IMR-90 (cell line): ENCODE data around the gene KCNN3. TPM values are rescaled to one million over a fixed set of nuclear protein-coding genes. Genes with fewer than 3 reads are reported as not detected.
A peak's percentile ranks its signal among the peaks of the same experiment; 100 is the strongest.

Experiments
- ATAC-seq: fragments of 200-7000 bp; cut with Tn5 transposase; 2 replicates; pipeline ENCODE4 v1.9.1; 2020; ENCODE audit warnings: low read depth, mild to moderate bottlenecking, moderate library complexity
- BruUV-seq: library from RNA; stranded (reverse); fragments of 400-500 nt; replicated peaks from 2 replicates; lab custom pipeline; 2021; lab: Mats Ljungman, UMichigan
- CTCF ChIA-PET: fragments of 300-600 bp; formaldehyde crosslinking; extraction: SDS; loops from one replicate; lab custom pipeline; 2021; ENCODE audit warnings: antibody characterized with exemption; lab: Yijun Ruan, JAX
- POLR2A ChIA-PET: fragments of 300-600 bp; sonication (Branson Sonifier 250); formaldehyde crosslinking; loops from one replicate; lab custom pipeline; 2022; ENCODE audit warnings: antibody characterized with exemption; ENCODE audit not compliant: unreplicated experiment; lab: Charles Lee
- DNase-seq: peaks from one replicate; pipeline ENCODE4 v3.0.0; 2013
- H2AFZ ChIP-seq: replicated peaks from 2 replicates; pipeline ENCODE3; 2013; ENCODE audit warnings: low read length, mild to moderate bottlenecking; ENCODE audit not compliant: poor library complexity
- H2AK5ac ChIP-seq: 2 replicates; pipeline ENCODE4 v1.6.1; 2013; ENCODE audit warnings: low read depth, low read length, inconsistent platforms
- H2AK9ac ChIP-seq: replicated peaks from 2 replicates; pipeline ENCODE3; 2013; ENCODE audit warnings: mild to moderate bottlenecking, low read depth, low read length, moderate library complexity; ENCODE audit not compliant: poor library complexity
- H2BK120ac ChIP-seq: 2 replicates; pipeline ENCODE4 v1.6.1; 2013; ENCODE audit warnings: low read depth, low read length, inconsistent platforms
- H2BK15ac ChIP-seq: 3 replicates; pipeline ENCODE4 v1.6.1; 2013; ENCODE audit warnings: low read depth, low read length, inconsistent platforms
- H2BK20ac ChIP-seq: 2 replicates; pipeline ENCODE4 v1.6.1; 2013; ENCODE audit warnings: low read depth, mild to moderate bottlenecking, inconsistent platforms, low read length, moderate library complexity
- H2BK5ac ChIP-seq: 2 replicates; pipeline ENCODE4 v1.6.1; 2013; ENCODE audit warnings: mild to moderate bottlenecking, low read depth, low read length, inconsistent platforms; ENCODE audit not compliant: poor library complexity, severe bottlenecking
- H3K14ac ChIP-seq: replicated peaks from 2 replicates; pipeline ENCODE4 v1.6.1; 2013; ENCODE audit warnings: low read depth, low read length, inconsistent platforms
- H3K18ac ChIP-seq: 2 replicates; pipeline ENCODE4 v1.6.1; 2013; ENCODE audit warnings: low read depth, low read length, control low read depth
- H3K23ac ChIP-seq: 2 replicates; pipeline ENCODE4 v1.6.1; 2013; ENCODE audit warnings: low read depth, low read length, inconsistent platforms
- H3K27ac ChIP-seq: 2 replicates; pipeline ENCODE4 v1.5.1; 2013; ENCODE audit warnings: mild to moderate bottlenecking, control low read depth, low read length; ENCODE audit not compliant: insufficient read depth
- H3K27me3 ChIP-seq: 2 replicates; pipeline ENCODE4 v1.6.1; 2013; ENCODE audit warnings: low read length; ENCODE audit not compliant: control insufficient read depth, insufficient read depth
- H3K36me3 ChIP-seq: 2 replicates; pipeline ENCODE4 v1.6.1; 2013; ENCODE audit warnings: low read length, mixed read lengths; ENCODE audit not compliant: control insufficient read depth, insufficient read depth
- H3K4ac ChIP-seq: 2 replicates; pipeline ENCODE4 v1.6.1; 2013; ENCODE audit warnings: low read depth, low read length, inconsistent platforms
- H3K4me1 ChIP-seq: 2 replicates; pipeline ENCODE4 v1.6.1; 2013; ENCODE audit warnings: low read length, mixed read lengths; ENCODE audit not compliant: control insufficient read depth, insufficient read depth
- H3K4me2 ChIP-seq: 2 replicates; pipeline ENCODE4 v1.6.1; 2013; ENCODE audit warnings: low read depth, mild to moderate bottlenecking, control low read depth, low read length, moderate library complexity
- H3K4me3 ChIP-seq: 2 replicates; pipeline ENCODE4 v1.5.1; 2013; ENCODE audit warnings: low read depth, mild to moderate bottlenecking, control low read depth, low read length, moderate library complexity; ENCODE audit not compliant: insufficient read depth
- H3K56ac ChIP-seq: 2 replicates; pipeline ENCODE4 v1.6.1; 2013; ENCODE audit warnings: low read length, inconsistent platforms; ENCODE audit not compliant: insufficient read depth; ENCODE audit errors: extremely low read depth
- H3K79me1 ChIP-seq, 2 experiments: 2 replicates each; pipeline ENCODE4 v1.6.1; 2013; ENCODE audit warnings: low read length in 2 of 2, inconsistent platforms in 1 of 2, low read depth in 1 of 2
- H3K9ac ChIP-seq: 2 replicates; pipeline ENCODE4 v1.6.1; 2013; ENCODE audit warnings: low read depth, low read length, control low read depth
- H3K9me1 ChIP-seq: 2 replicates; pipeline ENCODE4 v1.6.1; 2013; ENCODE audit warnings: low read length, inconsistent platforms; ENCODE audit not compliant: insufficient read depth
- H3K9me3 ChIP-seq: 2 replicates; pipeline ENCODE4 v1.6.1; 2013; ENCODE audit warnings: low read length; ENCODE audit not compliant: control insufficient read depth, insufficient read depth
- H4K20me1 ChIP-seq: 2 replicates; pipeline ENCODE4 v1.6.1; 2013; ENCODE audit warnings: low read length, inconsistent platforms; ENCODE audit not compliant: insufficient read depth
- H4K5ac ChIP-seq: 2 replicates; pipeline ENCODE4 v1.6.1; 2013; ENCODE audit warnings: mild to moderate bottlenecking, low read depth, low read length, control low read depth
- H4K8ac ChIP-seq, 2 experiments: 2 replicates each; pipeline ENCODE4 v1.6.1; 2013; ENCODE audit warnings: low read depth in 2 of 2, low read length in 2 of 2, control low read depth in 1 of 2, inconsistent platforms in 1 of 2
- H4K91ac ChIP-seq: 2 replicates; pipeline ENCODE4 v1.6.1; 2013; ENCODE audit warnings: low read depth, low read length, inconsistent platforms; ENCODE audit not compliant: insufficient read depth
- BHLHE40 ChIP-seq: fragments of 150-350 bp; IDR thresholded peaks from 2 replicates; pipeline ENCODE4 v1.6.1; 2016; ENCODE audit warnings: mild to moderate bottlenecking, low read depth, low read length
- WGBS, 2 experiments: methylation state at CpG; one replicate each; pipeline versions ENCODE4 v1.1.5 to v1.1.7; 2013; ENCODE audit warnings: missing lambda C conversion rate in 2 of 2; ENCODE audit not compliant: insufficient read length in 1 of 2; ENCODE audit errors: extremely low coverage in 2 of 2; 5-methylcytosine and 5-hydroxymethylcytosine counted together
- dilution Hi-C: fragments of 300-500 bp; cut with HindIII; formaldehyde crosslinking; loops from one replicate; pipeline ENCODE4 v1.14.3; 2018; ENCODE audit warnings: low sequenced_read_pairs; ENCODE audit not compliant: unreplicated experiment
- in situ Hi-C: fragments of 300-500 bp; cut with MboI; formaldehyde crosslinking; loops from 3 replicates; pipeline ENCODE4 v1.14.3; 2019; ENCODE audit warnings: low sequenced_read_pairs, inconsistent platforms, mixed read lengths
- intact Hi-C: fragments of 100-400 bp; cut with micrococcal nuclease; formaldehyde crosslinking; loops from 2 replicates; pipeline ENCODE4 v1.10.0; 2022
- polyA plus RNA-seq, 3 experiments: library from polyadenylated mRNA; depleted of rRNA; stranded (reverse); fragments of >200 nt; gene quantifications; 2 replicates each; pipeline ENCODE4 v1.2.3, GENCODE V29; 2012; ENCODE audit warnings: low replicate concordance in 1 of 3
- total RNA-seq: library from RNA; depleted of rRNA; stranded (reverse); fragments of >200 nt; gene quantifications from 2 replicates; pipeline ENCODE4 v1.2.3, GENCODE V29; 2012
- TF ChIP-seq, protein P1 (sequence below): fragments of 150-350 bp; IDR thresholded peaks from 2 replicates; pipeline ENCODE4 v1.6.1; 2016; ENCODE audit warnings: low read depth, mild to moderate bottlenecking, low read length, moderate library complexity, borderline replicate concordance

KCNN3 gene
- total and polyA plus RNA-seq, 2 of the 4 experiments (the other 2 are of a cell fraction) = 0.02 TPM; not detected in 1

- Histone ChIP-seq H3K4ac (no peak overlapping the region), H3K9me3 (no peaks in the 10 kb centered on the region), H2BK120ac (no peak overlapping the region), H4K8ac (no peak overlapping the region), H4K91ac (no peak overlapping the region), H3K27ac (no peak overlapping the region), H4K5ac (no peak overlapping the region), H3K4me3 (no peak overlapping the region), H3K79me1 (no peaks in the 10 kb centered on the region), H3K4me1 (peaks cover 1% of the 10 kb centered on the region; the same call in 1 of the 2 replicates), H3K9me1 (no peaks in the 10 kb centered on the region), H2AK9ac (no peak overlapping the region), H3K23ac (no peak overlapping the region), H2AFZ (no peak overlapping the region), H2AK5ac (no peak overlapping the region), H4K20me1 (no peaks in the 10 kb centered on the region), H3K56ac (no peak overlapping the region), H3K27me3 (peaks cover 64% of the 10 kb centered on the region), H2BK20ac (no peak overlapping the region), H3K4me2 (no peak overlapping the region), H3K36me3 (no peaks in the 10 kb centered on the region), H3K14ac (no peak overlapping the region), H2BK5ac (no peak overlapping the region), H2BK15ac (no peak overlapping the region), H3K9ac (no peak overlapping the region), H3K18ac (no peak overlapping the region)
- in situ Hi-C loops = loop anchor here (5.0 kb wide), 2 partner anchors 315 to 400 kb away; partner anchors contain the start of gene CHRNB2
- WGBS, 2 experiments = no CpG with 5 or more reads among the region's 10 CpGs
- dilution Hi-C loops = no loop called here
- CTCF ChIA-PET = interaction anchor here (0.7 to 1.0 kb wide), 3 partner anchors 28 to 322 kb away, joined by 3 read pairs; no protein-coding TSS in a partner anchor
- POLR2A ChIA-PET = no interaction called here
- ATAC-seq = no peak
- TF ChIP-seq, protein P1, sequence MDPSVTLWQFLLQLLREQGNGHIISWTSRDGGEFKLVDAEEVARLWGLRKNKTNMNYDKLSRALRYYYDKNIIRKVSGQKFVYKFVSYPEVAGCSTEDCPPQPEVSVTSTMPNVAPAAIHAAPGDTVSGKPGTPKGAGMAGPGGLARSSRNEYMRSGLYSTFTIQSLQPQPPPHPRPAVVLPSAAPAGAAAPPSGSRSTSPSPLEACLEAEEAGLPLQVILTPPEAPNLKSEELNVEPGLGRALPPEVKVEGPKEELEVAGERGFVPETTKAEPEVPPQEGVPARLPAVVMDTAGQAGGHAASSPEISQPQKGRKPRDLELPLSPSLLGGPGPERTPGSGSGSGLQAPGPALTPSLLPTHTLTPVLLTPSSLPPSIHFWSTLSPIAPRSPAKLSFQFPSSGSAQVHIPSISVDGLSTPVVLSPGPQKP = no peak
- TF ChIP-seq BHLHE40 = peak; percentile 9; the same call in 1 of the 2 replicates
- no TSS peak for BruUV-seq
- DNase-seq = no peak
- intact Hi-C loops = no loop called here
These were observed 11.9 kb upstream of the KCNN3 start for GRCh38 chr1:154881820-154882535.
